ENCODE measurements around the gene FAM200C.
A peak's percentile ranks its signal among the peaks of the same experiment; 100 is the strongest.
"Not testable (repeated sequence)": the region's sequence is repeated elsewhere in the genome, so short reads cannot be mapped to it uniquely, and the experiment has no call there.

FAM200C gene

GRCh38 chr5:160399402-160400353 is at the start of gene FAM200C:
Gene FAM200C, minus strand, starts transcription at chr5:160400054. Its CDS starts 4,564 bp downstream, at chr5:160395490.
- DNase-seq = peak; percentile 29

DNA sequence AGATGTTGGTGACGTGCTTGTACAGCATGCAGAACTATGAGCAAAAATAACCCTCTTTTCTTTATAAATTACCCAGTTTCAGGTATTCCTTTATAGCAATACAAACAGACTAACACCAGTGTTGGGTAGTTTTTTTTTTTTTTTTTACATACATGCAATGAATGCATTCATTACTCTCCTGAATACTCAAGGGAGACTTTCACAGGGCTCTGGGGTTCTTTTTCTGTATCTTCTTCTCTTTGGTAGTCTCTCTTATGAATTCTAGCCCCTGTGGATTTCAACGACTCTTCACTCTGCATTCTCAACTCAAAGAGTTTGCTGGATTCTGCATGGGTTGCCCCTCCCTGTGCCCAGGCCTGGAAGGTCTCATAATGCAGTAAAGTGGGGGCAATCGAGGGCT is 49.6 kb upstream of the FAM200C start:
- DNase-seq = no peak

DNA sequence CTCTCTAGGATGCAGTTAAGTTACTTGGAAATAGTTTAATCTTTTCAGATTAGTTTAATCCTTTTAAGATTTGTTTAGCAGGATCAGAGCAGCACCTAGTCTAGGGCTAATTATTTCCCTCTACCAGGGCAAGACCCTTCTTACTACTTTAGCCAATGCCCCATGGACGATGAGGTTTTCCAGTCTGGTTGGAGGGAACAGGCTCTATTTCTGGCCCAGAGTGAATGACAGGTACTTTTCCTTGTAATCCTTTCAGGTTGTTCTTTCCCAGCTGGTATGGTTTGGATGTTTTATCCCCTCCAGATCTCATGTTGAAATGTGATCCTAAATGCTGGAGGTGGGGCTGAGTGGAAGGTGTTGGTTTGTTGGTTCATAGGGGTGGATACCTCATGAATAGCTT is 49.0 kb upstream of the FAM200C start:
- no peak for DNase-seq

- DNase-seq = no peak
Measured at GRCh38 chr5:160445751-160446150, 45.9 kb upstream of the FAM200C start.

DNA sequence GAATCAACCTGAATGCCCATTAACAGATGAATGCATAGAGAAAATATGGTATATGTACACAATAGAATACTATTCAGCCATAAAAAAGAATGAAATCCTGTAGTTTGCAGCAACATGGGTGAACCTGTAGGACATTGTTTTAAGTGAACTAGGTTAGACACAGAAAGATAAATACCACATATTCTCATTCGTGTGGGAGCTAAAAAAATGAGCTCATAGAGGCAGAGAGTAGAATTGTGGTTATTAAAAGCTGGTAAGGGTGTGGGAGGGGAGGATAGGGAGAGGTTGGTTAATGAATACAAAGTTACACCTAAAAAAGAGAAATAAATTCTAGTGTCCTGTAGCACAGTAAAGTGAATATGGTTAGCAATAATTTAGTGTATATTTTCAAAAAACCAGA is 45.3 kb upstream of the FAM200C start:
- no peak for DNase-seq

GRCh38 chr5:160444407-160444806 is 44.6 kb upstream of the FAM200C start:
- no peak for DNase-seq

DNA sequence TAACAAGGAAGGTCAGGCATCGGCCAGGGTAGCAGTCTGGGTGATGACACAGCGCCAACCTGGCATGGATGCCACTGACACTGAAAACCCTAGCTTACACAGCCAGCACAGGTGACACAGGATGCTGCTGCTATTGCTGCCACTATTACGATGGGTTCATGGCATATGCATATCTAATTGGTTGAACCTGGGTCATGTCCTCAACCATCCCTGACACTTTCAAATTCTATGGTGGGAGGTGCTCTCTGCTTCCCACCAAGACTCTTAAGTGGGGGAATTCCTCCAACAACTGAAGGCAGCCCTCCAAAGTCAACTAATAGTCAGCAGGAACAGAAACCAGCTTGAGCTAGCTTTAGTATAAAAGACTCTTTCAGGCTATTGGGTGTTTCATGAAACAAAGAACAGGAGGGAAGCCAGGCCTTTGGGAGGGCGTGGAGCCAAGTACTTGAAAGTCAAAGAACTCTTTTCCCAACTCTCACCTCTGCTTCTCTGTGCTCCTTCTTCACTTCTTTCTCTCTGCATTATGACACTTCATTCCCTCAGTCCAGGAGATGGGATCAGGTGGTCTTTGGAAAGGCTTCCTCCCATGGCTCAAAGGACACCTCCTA is 43.1 kb upstream of the FAM200C start:
- DNase-seq = no peak

DNA sequence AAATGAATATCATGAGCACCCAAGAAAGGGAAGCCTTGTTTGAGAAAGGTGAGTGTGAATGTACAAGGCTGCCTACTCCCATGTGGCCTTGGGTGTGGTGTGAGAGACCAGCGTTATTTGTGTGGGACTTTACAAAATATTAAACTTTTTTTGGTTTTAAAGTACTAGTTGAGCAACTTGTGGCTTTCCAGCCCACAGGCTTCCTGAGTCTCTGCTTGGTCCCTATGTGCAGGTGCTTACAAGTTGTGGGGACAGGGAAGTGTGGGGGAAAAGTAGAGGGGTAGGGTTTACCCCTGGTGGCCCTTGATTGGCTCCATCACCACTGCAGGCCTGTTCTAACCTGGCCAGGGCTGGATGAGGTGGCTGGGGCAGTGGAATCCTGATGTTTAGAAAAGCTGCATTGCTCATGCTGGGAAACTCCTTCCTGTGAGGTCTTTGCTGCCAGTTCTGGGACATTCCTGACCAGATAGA is 41.5 kb upstream of the FAM200C start:
- DNase-seq = no peak

GRCh38 chr5:160439205-160439600 is 39.3 kb upstream of the FAM200C start:
- peak; percentile 84 for DNase-seq

- DNase-seq = peak; percentile 34
Measured at GRCh38 chr5:160438316-160439204, 38.7 kb upstream of the FAM200C start.

- DNase-seq = no peak
Measured at GRCh38 chr5:160437271-160437670, 37.4 kb upstream of the FAM200C start.

GRCh38 chr5:160436661-160437060 is 36.8 kb upstream of the FAM200C start:
- not testable (repeated sequence) for DNase-seq

- DNase-seq = no peak
Measured at GRCh38 chr5:160436017-160436416, 36.2 kb upstream of the FAM200C start.

DNA sequence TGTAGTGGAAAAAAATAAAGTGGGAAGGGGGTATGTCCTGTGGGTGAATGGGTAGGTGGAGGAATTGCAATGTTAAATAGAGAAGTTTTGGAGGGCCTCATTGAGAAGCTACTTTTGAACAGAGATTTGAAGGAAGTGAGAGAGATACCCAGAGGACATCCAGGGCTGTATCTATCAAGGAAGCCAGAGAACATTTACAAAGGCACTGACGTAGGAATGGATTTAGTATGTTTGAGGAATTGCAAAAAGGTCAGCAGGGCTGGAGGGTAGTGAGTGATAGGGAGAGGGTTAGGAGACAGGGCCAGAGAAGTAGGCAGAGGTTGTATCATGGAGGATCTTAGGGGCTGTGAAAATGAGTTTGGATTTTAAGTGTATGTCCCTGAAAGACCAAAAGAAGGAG is 35.7 kb upstream of the FAM200C start:
- no peak for DNase-seq

DNA sequence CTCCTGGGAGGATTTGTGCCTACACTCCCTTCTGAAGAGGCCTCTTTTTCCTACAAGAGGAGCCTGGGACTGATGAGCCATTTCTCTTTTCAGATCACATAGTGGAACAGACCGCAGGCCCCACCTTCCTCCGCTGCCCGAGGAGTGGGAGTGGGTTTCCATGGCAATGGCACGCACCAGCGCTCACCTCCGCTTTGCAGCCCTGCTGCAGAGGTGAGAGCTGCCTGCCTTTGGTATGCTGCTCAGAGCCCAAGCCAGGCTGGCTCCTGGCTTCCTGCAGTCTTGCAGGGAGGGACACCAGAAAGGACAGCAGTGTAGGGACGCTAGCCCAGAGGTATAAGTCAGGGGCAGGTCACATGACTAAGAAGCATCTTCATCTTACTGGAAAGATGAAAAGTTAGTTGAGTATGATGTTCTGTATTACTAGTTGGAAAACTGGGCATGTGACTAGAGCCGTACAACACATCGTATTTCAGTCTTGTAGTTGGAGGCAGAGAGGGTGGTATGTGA is 34.2 kb upstream of the FAM200C start:
- no peak for DNase-seq

- DNase-seq = no peak
Measured at GRCh38 chr5:160432787-160433186, 32.9 kb upstream of the FAM200C start.

DNA sequence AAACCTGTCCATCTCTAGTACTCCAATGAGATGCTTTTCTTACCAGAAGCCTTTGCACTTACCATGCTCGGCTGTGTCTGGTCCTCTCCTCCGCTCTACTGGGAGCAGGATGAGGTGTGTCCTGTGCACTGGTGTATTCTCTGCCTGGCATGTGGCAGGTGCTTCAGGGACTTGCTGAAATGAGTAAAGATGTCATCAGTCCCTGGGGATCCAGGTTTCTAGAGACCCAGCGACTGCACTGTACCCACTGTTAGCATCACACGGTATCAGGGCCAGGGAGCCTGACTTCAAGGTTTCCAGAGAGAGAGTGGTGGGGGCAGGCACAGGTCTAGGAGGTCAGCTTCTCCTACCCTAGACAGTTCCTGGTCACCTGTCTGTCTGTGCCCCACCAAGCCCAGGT is 32.3 kb upstream of the FAM200C start:
- no peak for DNase-seq

DNA sequence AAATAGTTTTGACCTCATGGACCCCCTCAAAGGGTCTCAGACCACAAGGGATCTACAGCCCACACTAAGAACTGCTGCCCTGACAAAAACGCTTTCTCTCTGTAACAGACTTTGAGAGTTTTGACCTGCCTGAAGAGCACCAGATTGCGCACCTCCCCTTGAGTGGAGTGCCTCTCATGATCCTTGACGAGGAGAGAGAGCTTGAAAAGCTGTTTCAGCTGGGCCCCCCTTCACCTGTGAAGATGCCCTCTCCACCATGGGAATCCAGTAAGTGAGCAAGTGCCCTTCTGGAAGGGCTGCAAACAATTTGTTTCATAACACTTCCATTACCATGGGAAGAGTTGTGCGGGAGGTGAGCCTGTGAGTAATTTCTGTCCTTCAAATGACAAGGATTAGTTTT is 27.8 kb upstream of the FAM200C start:
- no peak for DNase-seq

DNA sequence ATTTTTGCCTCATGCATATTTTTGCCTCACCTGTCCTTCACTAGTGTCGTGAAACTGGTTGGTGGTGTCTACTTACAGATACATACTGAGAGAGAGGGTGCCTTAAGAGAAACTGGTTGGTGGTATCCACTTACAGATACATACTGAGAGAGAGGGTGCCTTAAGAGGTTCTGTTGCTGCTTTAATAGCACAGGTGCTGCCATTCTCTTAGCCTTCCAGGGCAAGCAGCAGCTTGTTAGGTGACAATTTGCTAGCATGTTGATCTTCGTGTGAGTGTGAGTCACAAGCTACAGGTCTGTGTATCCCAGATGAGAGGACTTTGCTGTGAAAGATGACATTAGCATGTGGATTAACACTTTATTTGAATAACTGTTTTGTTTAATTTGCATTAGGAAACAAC is 23.2 kb upstream of the FAM200C start:
- DNase-seq = no peak

DNA sequence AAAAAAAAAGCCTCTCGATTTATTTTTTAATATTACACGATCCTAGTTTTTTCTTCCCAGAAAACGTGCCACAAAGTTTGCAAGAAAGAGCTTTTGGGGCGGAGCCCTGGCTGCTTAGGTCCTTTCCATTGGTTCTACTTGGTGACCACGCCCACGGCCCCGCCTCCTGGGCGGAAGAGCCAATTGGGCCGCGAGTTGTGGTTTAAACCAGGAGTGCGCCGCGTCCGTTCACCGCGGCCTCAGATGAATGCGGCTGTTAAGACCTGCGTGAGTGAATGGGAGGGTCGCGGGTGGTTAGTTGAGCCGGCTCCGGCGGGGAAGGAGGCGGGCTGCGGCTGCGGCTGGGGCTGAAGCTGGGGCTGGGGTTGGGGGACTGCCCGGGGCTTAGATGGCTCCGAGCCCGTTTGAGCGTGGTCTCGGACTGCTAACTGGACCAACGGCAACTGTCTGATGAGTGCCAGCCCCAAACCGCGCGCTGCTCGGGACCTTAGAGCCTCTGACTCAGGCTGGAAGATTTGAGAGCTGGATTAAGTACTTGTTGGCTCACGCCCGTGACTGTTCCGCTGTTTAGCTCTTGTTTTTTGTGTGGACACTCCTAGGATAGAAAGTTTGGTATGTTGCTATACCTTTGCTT is 21.9 kb upstream of the FAM200C start, which contains the start of gene PTTG1:
PTTG1 (plus strand) TSS at position 231 of the 634 bp plus-strand sequence. CDS start 458 bp downstream, outside the sequence.
- peak; percentile 82 for DNase-seq

DNA sequence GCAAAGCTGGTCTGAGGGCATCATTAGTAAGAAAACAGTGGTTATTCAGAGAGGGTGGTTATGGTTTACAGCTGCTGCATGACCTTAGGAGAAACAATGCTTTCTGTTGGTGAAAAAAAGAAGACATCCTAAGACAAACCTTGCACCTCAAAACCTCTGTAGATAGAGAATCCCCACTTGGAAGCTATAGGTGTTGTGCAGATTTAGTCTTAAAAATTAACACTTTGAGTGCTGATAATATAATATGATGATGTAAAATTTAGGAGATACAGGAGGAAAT is 20.4 kb upstream of the FAM200C start:
- DNase-seq = no peak

All from activated CD4-positive, alpha-beta T cell treated with anti-CD3 and anti-CD28 coated beads for 1 hour (primary cell).